ENCODE data around the gene NCOA6.

- TF ChIP-seq CTCF (conservative IDR thresholded peaks at IDR 0.05; ENCODE audit: low read depth, low read length), result no peak
- no peak for TF ChIP-seq EZH2phosphoT487 (IDR thresholded peaks at IDR 0.05; ENCODE audit: borderline replicate concordance, low read length)
- no peak for TF ChIP-seq EZH2 (IDR thresholded peaks at IDR 0.05; ENCODE audit: low read length, unreplicated experiment)
Observed at GRCh38 chr20:34675993-34676641, 149.3 kb downstream of the NCOA6 start.

Data from PC-3 (cell line).